ENCODE data around the gene TMUB2. TPM values are rescaled to one million over a fixed set of nuclear protein-coding genes. Genes with fewer than 3 reads are reported as not detected.

Gene TMUB2
- total and polyA plus RNA-seq, 9 of the 15 experiments (the other 6 are each of a cell fraction or from before 2014, with no cell fraction given), result 4.1 to 29.8 (median 16.3) TPM

DNA sequence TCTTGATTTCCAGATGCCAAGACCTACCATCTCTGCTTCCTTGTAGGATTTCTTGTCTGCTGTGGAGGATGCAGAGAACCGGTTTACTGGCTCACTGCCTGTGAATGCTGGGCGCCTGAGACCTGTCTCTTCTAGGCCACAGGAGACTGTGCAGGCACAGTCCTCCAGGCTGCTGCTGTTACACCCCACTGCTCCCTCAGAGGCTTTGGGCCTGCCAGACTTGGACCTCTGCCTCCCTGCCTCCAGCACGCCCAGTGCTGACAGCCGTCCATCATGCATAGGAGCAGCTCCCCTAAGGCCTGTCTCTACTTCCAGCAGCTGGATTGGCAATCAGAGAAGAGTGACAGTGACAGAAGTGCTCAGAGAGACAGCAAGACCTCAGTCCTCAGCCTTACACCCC is 39.0 kb upstream of the TMUB2 start:
- ChIA-PET POLR2A (interaction anchor here (0.7 to 4.0 kb wide), 2 partner anchors 11 to 171 kb away, joined by 4 to 20 read pairs; no protein-coding TSS in a partner anchor), CTCF (ENCODE audit: low intra/inter-chr PET ratio) (no interaction called here)
- no peak for ATAC-seq
- H3K9ac ChIP-seq (ENCODE audit: insufficient read depth in 1 of 2, low read depth in 2 of 2, low read length in 2 of 2), result peak overlapping the region in 1 of 2 experiments; percentile 54; a peak in 1 of 4 replicates
- WGBS (ENCODE audit: insufficient coverage, low coverage, missing lambda C conversion rate), result 86% methylated on average over 3 of the region's 4 CpGs
- H4K20me1 ChIP-seq (replicated peaks; ENCODE audit: control insufficient read depth, insufficient read depth, low read length), result peaks cover 17% of the 10 kb centered on the region
- no peaks in the 10 kb centered on the region for H3K9me3 ChIP-seq (replicated peaks; ENCODE audit: control insufficient read depth, insufficient read depth, low read depth, low read length)
- H3K36me3 ChIP-seq (ENCODE audit: control insufficient read depth, insufficient read depth, low read length), result peaks cover 74% of the 10 kb centered on the region
- H3K9me1 ChIP-seq (ENCODE audit: control insufficient read depth, insufficient read depth, low read length), result no peaks in the 10 kb centered on the region
- no peak for DNase-seq (ENCODE audit: extremely low read depth in 1 of 4, low spot score in 3 of 4)
- H3K27me3 ChIP-seq (ENCODE audit: control insufficient read depth in 2 of 2, insufficient read depth in 2 of 2, low read length in 2 of 2), result no peaks in the 10 kb centered on the region
- no peak for FAIRE-seq
- no peak overlapping the region for H3K4me2 ChIP-seq (ENCODE audit: insufficient read depth, low read length)
- H2AFZ ChIP-seq (ENCODE audit: low read depth, low read length), result no peak overlapping the region
- no peak overlapping the region for H3K27ac ChIP-seq (ENCODE audit: extremely low read depth, low read depth, low read length)
- H3K4me3 ChIP-seq, result no peak overlapping the region
- in situ Hi-C loops (cut with MboI), result no loop called here
- peaks cover 51% of the 10 kb centered on the region for H3K79me2 ChIP-seq (ENCODE audit: control insufficient read depth, insufficient read depth, low read length)
- peaks cover 19 to 25% of the 10 kb centered on the region in 2 experiments; a peak in 4 of 5 replicates for H3K4me1 ChIP-seq (replicated peaks in 1 of 2; ENCODE audit: control insufficient read depth in 2 of 2, insufficient read depth in 2 of 2, low read length in 2 of 2)
- intact Hi-C loops (cut with micrococcal nuclease), result no loop called here
- BruUV-seq (replicated peaks), result no TSS peak
- TF ChIP-seq ZFX (CRISPR knock-in tag; IDR thresholded peaks at IDR 0.05), result no peak
- no peak for TF ChIP-seq KLF13 (tag; IDR thresholded peaks at IDR 0.05; ENCODE audit: borderline replicate concordance, low read depth)
- TF ChIP-seq ZNF431 (CRISPR knock-in tag; IDR thresholded peaks at IDR 0.05), result no peak
- TF ChIP-seq, protein P1, sequence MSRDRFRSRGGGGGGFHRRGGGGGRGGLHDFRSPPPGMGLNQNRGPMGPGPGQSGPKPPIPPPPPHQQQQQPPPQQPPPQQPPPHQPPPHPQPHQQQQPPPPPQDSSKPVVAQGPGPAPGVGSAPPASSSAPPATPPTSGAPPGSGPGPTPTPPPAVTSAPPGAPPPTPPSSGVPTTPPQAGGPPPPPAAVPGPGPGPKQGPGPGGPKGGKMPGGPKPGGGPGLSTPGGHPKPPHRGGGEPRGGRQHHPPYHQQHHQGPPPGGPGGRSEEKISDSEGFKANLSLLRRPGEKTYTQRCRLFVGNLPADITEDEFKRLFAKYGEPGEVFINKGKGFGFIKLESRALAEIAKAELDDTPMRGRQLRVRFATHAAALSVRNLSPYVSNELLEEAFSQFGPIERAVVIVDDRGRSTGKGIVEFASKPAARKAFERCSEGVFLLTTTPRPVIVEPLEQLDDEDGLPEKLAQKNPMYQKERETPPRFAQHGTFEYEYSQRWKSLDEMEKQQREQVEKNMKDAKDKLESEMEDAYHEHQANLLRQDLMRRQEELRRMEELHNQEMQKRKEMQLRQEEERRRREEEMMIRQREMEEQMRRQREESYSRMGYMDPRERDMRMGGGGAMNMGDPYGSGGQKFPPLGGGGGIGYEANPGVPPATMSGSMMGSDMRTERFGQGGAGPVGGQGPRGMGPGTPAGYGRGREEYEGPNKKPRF (IDR thresholded peaks at IDR 0.05; ENCODE audit: low read depth, low read length), result no peak
- TF ChIP-seq, protein P2, sequence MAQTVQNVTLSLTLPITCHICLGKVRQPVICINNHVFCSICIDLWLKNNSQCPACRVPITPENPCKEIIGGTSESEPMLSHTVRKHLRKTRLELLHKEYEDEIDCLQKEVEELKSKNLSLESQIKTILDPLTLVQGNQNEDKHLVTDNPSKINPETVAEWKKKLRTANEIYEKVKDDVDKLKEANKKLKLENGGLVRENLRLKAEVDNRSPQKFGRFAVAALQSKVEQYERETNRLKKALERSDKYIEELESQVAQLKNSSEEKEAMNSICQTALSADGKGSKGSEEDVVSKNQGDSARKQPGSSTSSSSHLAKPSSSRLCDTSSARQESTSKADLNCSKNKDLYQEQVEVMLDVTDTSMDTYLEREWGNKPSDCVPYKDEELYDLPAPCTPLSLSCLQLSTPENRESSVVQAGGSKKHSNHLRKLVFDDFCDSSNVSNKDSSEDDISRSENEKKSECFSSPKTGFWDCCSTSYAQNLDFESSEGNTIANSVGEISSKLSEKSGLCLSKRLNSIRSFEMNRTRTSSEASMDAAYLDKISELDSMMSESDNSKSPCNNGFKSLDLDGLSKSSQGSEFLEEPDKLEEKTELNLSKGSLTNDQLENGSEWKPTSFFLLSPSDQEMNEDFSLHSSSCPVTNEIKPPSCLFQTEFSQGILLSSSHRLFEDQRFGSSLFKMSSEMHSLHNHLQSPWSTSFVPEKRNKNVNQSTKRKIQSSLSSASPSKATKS (CRISPR knock-in tag; IDR thresholded peaks at IDR 0.05), result no peak
- TF ChIP-seq, protein P3, sequence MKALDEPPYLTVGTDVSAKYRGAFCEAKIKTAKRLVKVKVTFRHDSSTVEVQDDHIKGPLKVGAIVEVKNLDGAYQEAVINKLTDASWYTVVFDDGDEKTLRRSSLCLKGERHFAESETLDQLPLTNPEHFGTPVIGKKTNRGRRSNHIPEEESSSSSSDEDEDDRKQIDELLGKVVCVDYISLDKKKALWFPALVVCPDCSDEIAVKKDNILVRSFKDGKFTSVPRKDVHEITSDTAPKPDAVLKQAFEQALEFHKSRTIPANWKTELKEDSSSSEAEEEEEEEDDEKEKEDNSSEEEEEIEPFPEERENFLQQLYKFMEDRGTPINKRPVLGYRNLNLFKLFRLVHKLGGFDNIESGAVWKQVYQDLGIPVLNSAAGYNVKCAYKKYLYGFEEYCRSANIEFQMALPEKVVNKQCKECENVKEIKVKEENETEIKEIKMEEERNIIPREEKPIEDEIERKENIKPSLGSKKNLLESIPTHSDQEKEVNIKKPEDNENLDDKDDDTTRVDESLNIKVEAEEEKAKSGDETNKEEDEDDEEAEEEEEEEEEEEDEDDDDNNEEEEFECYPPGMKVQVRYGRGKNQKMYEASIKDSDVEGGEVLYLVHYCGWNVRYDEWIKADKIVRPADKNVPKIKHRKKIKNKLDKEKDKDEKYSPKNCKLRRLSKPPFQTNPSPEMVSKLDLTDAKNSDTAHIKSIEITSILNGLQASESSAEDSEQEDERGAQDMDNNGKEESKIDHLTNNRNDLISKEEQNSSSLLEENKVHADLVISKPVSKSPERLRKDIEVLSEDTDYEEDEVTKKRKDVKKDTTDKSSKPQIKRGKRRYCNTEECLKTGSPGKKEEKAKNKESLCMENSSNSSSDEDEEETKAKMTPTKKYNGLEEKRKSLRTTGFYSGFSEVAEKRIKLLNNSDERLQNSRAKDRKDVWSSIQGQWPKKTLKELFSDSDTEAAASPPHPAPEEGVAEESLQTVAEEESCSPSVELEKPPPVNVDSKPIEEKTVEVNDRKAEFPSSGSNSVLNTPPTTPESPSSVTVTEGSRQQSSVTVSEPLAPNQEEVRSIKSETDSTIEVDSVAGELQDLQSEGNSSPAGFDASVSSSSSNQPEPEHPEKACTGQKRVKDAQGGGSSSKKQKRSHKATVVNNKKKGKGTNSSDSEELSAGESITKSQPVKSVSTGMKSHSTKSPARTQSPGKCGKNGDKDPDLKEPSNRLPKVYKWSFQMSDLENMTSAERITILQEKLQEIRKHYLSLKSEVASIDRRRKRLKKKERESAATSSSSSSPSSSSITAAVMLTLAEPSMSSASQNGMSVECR (CRISPR knock-in tag; IDR thresholded peaks at IDR 0.05), result no peak
- TF ChIP-seq ZC3H4 (CRISPR knock-in tag; IDR thresholded peaks at IDR 0.05; ENCODE audit: borderline replicate concordance), result no peak
- no peak for TF ChIP-seq DDX20 (tag; IDR thresholded peaks at IDR 0.05; ENCODE audit: low read depth)
- TF ChIP-seq, protein P4, sequence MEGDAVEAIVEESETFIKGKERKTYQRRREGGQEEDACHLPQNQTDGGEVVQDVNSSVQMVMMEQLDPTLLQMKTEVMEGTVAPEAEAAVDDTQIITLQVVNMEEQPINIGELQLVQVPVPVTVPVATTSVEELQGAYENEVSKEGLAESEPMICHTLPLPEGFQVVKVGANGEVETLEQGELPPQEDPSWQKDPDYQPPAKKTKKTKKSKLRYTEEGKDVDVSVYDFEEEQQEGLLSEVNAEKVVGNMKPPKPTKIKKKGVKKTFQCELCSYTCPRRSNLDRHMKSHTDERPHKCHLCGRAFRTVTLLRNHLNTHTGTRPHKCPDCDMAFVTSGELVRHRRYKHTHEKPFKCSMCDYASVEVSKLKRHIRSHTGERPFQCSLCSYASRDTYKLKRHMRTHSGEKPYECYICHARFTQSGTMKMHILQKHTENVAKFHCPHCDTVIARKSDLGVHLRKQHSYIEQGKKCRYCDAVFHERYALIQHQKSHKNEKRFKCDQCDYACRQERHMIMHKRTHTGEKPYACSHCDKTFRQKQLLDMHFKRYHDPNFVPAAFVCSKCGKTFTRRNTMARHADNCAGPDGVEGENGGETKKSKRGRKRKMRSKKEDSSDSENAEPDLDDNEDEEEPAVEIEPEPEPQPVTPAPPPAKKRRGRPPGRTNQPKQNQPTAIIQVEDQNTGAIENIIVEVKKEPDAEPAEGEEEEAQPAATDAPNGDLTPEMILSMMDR (IDR thresholded peaks at IDR 0.05 in 2 of 3, conservative IDR thresholded peaks at IDR 0.05 in 1 of 3; ENCODE audit: insufficient read depth in 2 of 3, low read depth in 1 of 3, low read length in 3 of 3), result no peak
- no peak for TF ChIP-seq ZNF263 (CRISPR knock-in tag; IDR thresholded peaks at IDR 0.05; ENCODE audit: borderline replicate concordance)
- no peak for TF ChIP-seq MYNN (IDR thresholded peaks at IDR 0.05)
- TF ChIP-seq MYNN (CRISPR knock-in tag; IDR thresholded peaks at IDR 0.05), result no peak

Measured in K562 (cell line).